ENCODE data around the gene UIMC1.

DNA sequence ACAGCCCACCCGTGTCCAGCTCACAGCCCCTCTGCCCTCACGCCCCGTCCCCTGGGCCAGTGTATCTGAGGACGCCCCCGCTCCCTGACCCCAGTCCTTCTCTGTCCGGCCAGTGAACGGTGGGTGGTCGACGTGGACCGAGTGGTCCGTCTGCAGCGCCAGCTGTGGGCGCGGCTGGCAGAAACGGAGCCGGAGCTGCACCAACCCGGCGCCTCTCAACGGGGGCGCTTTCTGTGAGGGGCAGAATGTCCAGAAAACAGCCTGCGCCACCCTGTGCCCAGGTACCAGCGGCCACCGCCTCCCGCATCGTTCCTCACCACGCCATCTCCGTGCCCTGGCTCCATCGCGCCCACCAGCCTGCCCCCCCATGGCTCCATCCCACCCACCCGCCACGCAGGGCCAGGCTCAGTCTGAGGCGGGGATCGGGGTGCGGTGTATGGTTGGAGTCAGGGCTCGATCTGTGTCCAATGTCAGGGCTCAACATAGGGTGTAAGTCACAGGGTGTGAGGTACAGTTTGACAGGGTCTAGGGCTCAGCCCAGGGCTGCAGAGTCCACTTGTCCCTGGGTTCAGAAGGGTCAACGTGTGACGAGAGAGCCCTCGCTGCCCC lies 137.0 kb downstream of the UIMC1 start:
- TF ChIP-seq POLR2A (IDR thresholded peaks at IDR 0.05), result no peak
- TF ChIP-seq, protein P1, sequence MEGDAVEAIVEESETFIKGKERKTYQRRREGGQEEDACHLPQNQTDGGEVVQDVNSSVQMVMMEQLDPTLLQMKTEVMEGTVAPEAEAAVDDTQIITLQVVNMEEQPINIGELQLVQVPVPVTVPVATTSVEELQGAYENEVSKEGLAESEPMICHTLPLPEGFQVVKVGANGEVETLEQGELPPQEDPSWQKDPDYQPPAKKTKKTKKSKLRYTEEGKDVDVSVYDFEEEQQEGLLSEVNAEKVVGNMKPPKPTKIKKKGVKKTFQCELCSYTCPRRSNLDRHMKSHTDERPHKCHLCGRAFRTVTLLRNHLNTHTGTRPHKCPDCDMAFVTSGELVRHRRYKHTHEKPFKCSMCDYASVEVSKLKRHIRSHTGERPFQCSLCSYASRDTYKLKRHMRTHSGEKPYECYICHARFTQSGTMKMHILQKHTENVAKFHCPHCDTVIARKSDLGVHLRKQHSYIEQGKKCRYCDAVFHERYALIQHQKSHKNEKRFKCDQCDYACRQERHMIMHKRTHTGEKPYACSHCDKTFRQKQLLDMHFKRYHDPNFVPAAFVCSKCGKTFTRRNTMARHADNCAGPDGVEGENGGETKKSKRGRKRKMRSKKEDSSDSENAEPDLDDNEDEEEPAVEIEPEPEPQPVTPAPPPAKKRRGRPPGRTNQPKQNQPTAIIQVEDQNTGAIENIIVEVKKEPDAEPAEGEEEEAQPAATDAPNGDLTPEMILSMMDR (IDR thresholded peaks at IDR 0.05), result no peak
